Neural progenitor cell (in vitro differentiated cells): Measurements from ENCODE around the gene SEMA3D. TPM values are rescaled to one million over a fixed set of nuclear protein-coding genes. Genes with fewer than 3 reads are reported as not detected.

Experiments
- DNase-seq: peaks from one replicate; pipeline ENCODE4 v3.0.0-alpha.2; 2016; ENCODE audit warnings: low spot score
- H2AFZ ChIP-seq: fragments of 200-600 bp; sonication (generic); replicated peaks from 2 replicates; pipeline ENCODE4 v1.6.1; 2016; ENCODE audit warnings: antibody characterized with exemption
- H3F3A ChIP-seq: fragments of 200-600 bp; sonication (generic); 2 replicates; pipeline ENCODE4 v1.6.1; 2016; ENCODE audit warnings: antibody characterized with exemption, low read depth
- H3K27ac ChIP-seq: fragments of 200-600 bp; sonication (generic); 2 replicates; pipeline ENCODE4 v1.5.1; 2016; ENCODE audit warnings: mild to moderate bottlenecking
- H3K27me3 ChIP-seq: fragments of 200-600 bp; sonication (generic); 2 replicates; pipeline ENCODE4 v1.6.1; 2016; ENCODE audit warnings: mild to moderate bottlenecking, moderate library complexity
- H3K36me3 ChIP-seq: fragments of 200-600 bp; sonication (generic); 2 replicates; pipeline ENCODE4 v1.5.1; 2016
- H3K4me1 ChIP-seq: fragments of 200-600 bp; sonication (generic); 2 replicates; pipeline ENCODE4 v1.6.1; 2016; ENCODE audit warnings: mixed run types
- H3K4me2 ChIP-seq: fragments of 200-600 bp; sonication (generic); 2 replicates; pipeline ENCODE4 v1.6.1; 2016
- H3K4me3 ChIP-seq: fragments of 200-600 bp; sonication (generic); 2 replicates; pipeline ENCODE4 v1.5.1; 2016
- H3K79me2 ChIP-seq: fragments of 200-600 bp; sonication (generic); 2 replicates; pipeline ENCODE4 v1.6.1; 2016; ENCODE audit warnings: low read depth
- H3K9ac ChIP-seq: fragments of 200-600 bp; sonication (generic); 2 replicates; pipeline ENCODE4 v1.6.1; 2016
- H3K9me3 ChIP-seq: fragments of 200-600 bp; sonication (generic); 2 replicates; pipeline ENCODE4 v1.5.1; 2016; ENCODE audit warnings: low read depth
- H4K20me1 ChIP-seq: fragments of 200-600 bp; sonication (generic); 2 replicates; pipeline ENCODE4 v1.6.1; 2016; ENCODE audit warnings: low read depth
- H3K27ac Mint-ChIP-seq: 3 replicates; pipeline ENCODE4 v1.8.0; 2021; ENCODE audit warnings: mixed read lengths
- H3K27me3 Mint-ChIP-seq: 2 replicates; pipeline ENCODE4 v1.8.0; 2022; ENCODE audit warnings: low read depth, mild to moderate bottlenecking, inconsistent platforms, moderate library complexity, mixed read lengths; ENCODE audit not compliant: insufficient read depth
- H3K36me3 Mint-ChIP-seq: 3 replicates; pipeline ENCODE4 v1.8.0; 2021; ENCODE audit warnings: mixed read lengths
- H3K4me1 Mint-ChIP-seq: 3 replicates; pipeline ENCODE4 v1.8.0; 2021; ENCODE audit warnings: mixed read lengths
- H3K4me3 Mint-ChIP-seq: 3 replicates; pipeline ENCODE4 v1.8.0; 2021; ENCODE audit warnings: mild to moderate bottlenecking, moderate library complexity, mixed read lengths
- H3K9me3 Mint-ChIP-seq: 3 replicates; pipeline ENCODE4 v1.8.0; 2020; ENCODE audit warnings: mixed read lengths
- CTCF ChIP-seq: fragments of 200-600 bp; sonication (generic); IDR thresholded peaks from 2 replicates; pipeline ENCODE4 v1.5.1; 2017; ENCODE audit warnings: antibody characterized with exemption, mild to moderate bottlenecking
- EZH2 ChIP-seq: fragments of 200-600 bp; sonication (generic); IDR thresholded peaks from 2 replicates; pipeline ENCODE4 v1.6.1; 2017; ENCODE audit warnings: antibody characterized with exemption, mild to moderate bottlenecking, moderate library complexity
- EZH2phosphoT487 ChIP-seq: fragments of 200-600 bp; sonication (generic); IDR thresholded peaks from 2 replicates; pipeline ENCODE4 v1.6.1; 2017; ENCODE audit warnings: antibody characterized with exemption
- total RNA-seq: library from RNA; depleted of rRNA; stranded (reverse); fragments of >200 nt; gene quantifications from 2 replicates; pipeline ENCODE4 v1.2.3, GENCODE V29; 2015; ENCODE audit warnings: low replicate concordance

SEMA3D gene
- total RNA-seq, 1 donor from 2014 or later = 0.99 TPM

GRCh38 chr7:85091565-85091928 lies 95.3 kb downstream of the SEMA3D start:
- no peak overlapping the region for H3K27ac Mint-ChIP-seq
- no peak for DNase-seq
- peaks cover 2% of the 10 kb centered on the region for H3K36me3 Mint-ChIP-seq
- no peaks in the 10 kb centered on the region for H3F3A ChIP-seq
- H3K4me2 ChIP-seq = no peak overlapping the region
- H3K36me3 ChIP-seq = no peaks in the 10 kb centered on the region
- TF ChIP-seq CTCF = no peak
- no peak for TF ChIP-seq EZH2phosphoT487
- no peak for TF ChIP-seq EZH2
- no peaks in the 10 kb centered on the region for H3K9me3 Mint-ChIP-seq
- H3K4me1 ChIP-seq = no peaks in the 10 kb centered on the region
- no peaks in the 10 kb centered on the region for H3K27me3 Mint-ChIP-seq
- H3K79me2 ChIP-seq = no peaks in the 10 kb centered on the region
- H4K20me1 ChIP-seq = no peaks in the 10 kb centered on the region
- H2AFZ ChIP-seq = no peak overlapping the region
- no peak overlapping the region for H3K4me3 ChIP-seq
- no peaks in the 10 kb centered on the region for H3K9me3 ChIP-seq
- H3K4me1 Mint-ChIP-seq = no peaks in the 10 kb centered on the region
- no peak overlapping the region for H3K4me3 Mint-ChIP-seq
- H3K27ac ChIP-seq = no peak overlapping the region
- no peak overlapping the region for H3K9ac ChIP-seq
- no peaks in the 10 kb centered on the region for H3K27me3 ChIP-seq

DNA sequence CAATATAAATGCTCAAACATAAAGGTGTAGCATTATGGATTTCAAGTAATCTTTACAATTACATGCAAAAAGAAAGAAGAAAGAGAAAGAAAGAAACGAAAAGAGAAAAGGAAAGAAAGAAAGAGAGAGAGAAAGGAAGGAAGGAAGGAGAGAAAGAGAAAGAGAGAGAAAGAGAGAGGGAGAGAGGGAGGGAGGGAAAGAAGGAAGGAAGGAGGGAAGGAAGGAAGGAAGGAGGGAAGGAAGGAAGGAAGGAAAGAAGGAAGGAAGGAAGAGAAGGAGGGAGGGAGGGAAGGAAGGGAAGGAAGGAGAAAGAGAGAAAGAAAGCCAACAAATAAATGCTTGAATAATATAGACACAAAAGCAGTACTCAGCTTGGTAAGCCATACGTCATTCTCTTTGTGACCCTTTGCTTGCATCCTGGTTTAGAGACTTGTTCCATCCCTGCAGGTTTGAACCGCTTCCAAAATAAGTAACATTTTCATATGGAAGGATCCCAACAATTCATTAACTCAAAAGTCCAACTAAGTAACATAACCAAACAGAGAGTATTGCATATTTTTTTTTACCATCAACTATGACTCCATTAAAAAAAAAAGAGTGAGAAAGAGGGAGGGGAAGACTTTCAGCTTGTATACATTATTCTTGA lies 95.8 kb downstream of the SEMA3D start:
- H3K4me3 Mint-ChIP-seq = no peak overlapping the region
- Histone ChIP-seq H3K79me2 (no peaks in the 10 kb centered on the region), H2AFZ (no peak overlapping the region), H3K4me3 (no peak overlapping the region), H3K4me1 (no peaks in the 10 kb centered on the region), H3K27me3 (no peaks in the 10 kb centered on the region), H3K9me3 (no peaks in the 10 kb centered on the region), H3K27ac (no peak overlapping the region), H4K20me1 (no peaks in the 10 kb centered on the region), H3K9ac (no peak overlapping the region), H3K36me3 (no peaks in the 10 kb centered on the region), H3K4me2 (no peak overlapping the region), H3F3A (no peaks in the 10 kb centered on the region)
- DNase-seq = no peak
- no peaks in the 10 kb centered on the region for H3K9me3 Mint-ChIP-seq
- H3K27ac Mint-ChIP-seq = no peak overlapping the region
- peaks cover 2% of the 10 kb centered on the region for H3K36me3 Mint-ChIP-seq
- TF ChIP-seq EZH2phosphoT487 (no peak), CTCF (no peak), EZH2 (no peak)
- H3K4me1 Mint-ChIP-seq = no peaks in the 10 kb centered on the region
- H3K27me3 Mint-ChIP-seq = no peaks in the 10 kb centered on the region

DNA sequence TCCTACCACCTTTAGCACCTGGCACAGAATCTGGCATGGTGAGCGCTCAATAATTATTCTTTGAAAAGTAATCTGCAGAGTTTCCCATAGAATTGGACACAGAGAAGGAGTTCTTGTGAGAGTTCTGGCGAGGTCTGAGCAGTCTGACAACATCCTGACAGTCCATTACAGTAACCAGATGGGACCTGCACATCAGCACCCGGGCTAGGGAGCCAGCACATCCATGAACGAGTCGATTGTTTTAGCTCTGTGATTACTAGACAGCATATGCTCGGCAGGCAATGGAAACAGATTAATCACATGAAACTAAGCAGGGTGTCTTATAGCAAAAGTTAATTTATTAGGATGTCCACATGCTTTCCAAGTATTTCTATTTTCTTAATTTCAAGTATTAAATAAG lies 96.7 kb downstream of the SEMA3D start:
- no peaks in the 10 kb centered on the region for H3K79me2 ChIP-seq
- no peak overlapping the region for H3K27ac ChIP-seq
- no peaks in the 10 kb centered on the region for H3K36me3 ChIP-seq
- H3K4me1 ChIP-seq = no peaks in the 10 kb centered on the region
- H3F3A ChIP-seq = no peaks in the 10 kb centered on the region
- Mint-ChIP-seq H3K4me3 (no peak overlapping the region), H3K27ac (no peak overlapping the region), H3K4me1 (no peaks in the 10 kb centered on the region), H3K9me3 (no peaks in the 10 kb centered on the region), H3K36me3 (peaks cover 2% of the 10 kb centered on the region), H3K27me3 (no peaks in the 10 kb centered on the region)
- H4K20me1 ChIP-seq = no peaks in the 10 kb centered on the region
- H3K4me3 ChIP-seq = no peak overlapping the region
- H3K9ac ChIP-seq = no peak overlapping the region
- TF ChIP-seq EZH2 (no peak), EZH2phosphoT487 (no peak), CTCF (no peak)
- H2AFZ ChIP-seq = no peak overlapping the region
- H3K4me2 ChIP-seq = no peak overlapping the region
- no peaks in the 10 kb centered on the region for H3K9me3 ChIP-seq
- no peak for DNase-seq
- H3K27me3 ChIP-seq = no peaks in the 10 kb centered on the region
